GM12874 (cell line): ENCODE data around the gene FTCD.

Experiments used
- CTCF ChIP-seq: IDR thresholded peaks from 2 replicates; pipeline ENCODE4 v1.5.1; 2011; ENCODE audit warnings: low read depth, mild to moderate bottlenecking, control low read depth, low read length, moderate library complexity; ENCODE audit not compliant: insufficient read depth

FTCD gene

GRCh38 chr21:46178961-46179360 lies 23.6 kb upstream of the FTCD start:
- TF ChIP-seq CTCF, result no peak

- no peak for TF ChIP-seq CTCF
Observed at GRCh38 chr21:46173573-46173972, 18.2 kb upstream of the FTCD start.

- TF ChIP-seq CTCF, result no peak
Observed at GRCh38 chr21:46172863-46173528, 17.6 kb upstream of the FTCD start.

GRCh38 chr21:46171996-46172862 lies 16.9 kb upstream of the FTCD start:
- no peak for TF ChIP-seq CTCF

- TF ChIP-seq CTCF, result no peak
Observed at GRCh38 chr21:46171585-46171984, 16.2 kb upstream of the FTCD start.

- no peak for TF ChIP-seq CTCF
Observed at GRCh38 chr21:46168659-46169386, 13.4 kb upstream of the FTCD start.

GRCh38 chr21:46168238-46168637 lies 12.9 kb upstream of the FTCD start:
- no peak for TF ChIP-seq CTCF
